NCI-H2081 treated with DMSO at 0.1 percent for 48 hours (cell line): ENCODE measurements around the gene TMEM255B.
"Not testable (repeated sequence)": the region's sequence is repeated elsewhere in the genome, so short reads cannot be mapped to it uniquely, and the experiment has no call there.

Source experiments
- DNase-seq: peaks from one replicate; lab custom pipeline; 2025; lab: John Stamatoyannopoulos, UW

Gene TMEM255B

DNA sequence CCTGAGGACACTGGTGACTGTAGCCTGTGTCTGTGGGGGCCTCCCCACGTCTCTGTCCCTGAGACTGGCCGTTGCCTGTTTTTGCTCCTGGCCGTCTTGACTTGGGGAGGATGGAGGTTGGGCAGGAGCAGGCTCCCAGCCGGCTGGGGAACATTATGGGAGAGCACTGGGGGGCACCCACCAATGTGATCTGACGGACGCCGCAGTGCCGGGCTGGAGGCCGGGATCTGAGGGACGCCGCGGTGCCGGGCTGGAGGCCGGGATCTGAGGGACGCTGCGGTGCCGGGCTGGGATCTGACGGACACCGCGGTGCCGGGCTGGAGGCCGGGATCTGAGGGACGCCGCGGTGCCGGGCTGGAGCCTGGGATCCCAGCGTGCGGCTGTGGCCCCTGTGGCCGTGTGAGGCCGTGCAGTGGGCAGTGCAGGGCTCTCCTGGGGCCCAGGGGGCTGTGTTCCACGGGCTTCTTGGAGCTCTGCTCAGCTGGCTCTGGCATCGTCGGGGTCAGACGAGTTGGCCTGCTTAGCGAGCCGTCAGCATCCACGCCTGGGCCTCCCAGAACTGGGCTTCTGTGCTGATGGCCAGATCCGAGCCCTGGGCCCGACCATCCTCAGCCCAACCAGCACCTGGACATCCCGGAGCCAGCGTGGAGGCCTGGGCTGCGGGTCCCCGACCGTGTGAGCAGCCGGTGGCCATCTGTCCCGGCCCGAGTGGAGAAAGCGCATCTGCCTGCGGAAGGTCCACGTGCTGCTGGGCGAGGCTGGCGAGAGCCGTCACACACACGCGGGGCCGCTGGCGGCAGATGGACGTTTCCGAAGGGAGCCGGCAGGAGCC is 59.0 kb downstream of the TMEM255B start:
- DNase-seq: no peak

DNA sequence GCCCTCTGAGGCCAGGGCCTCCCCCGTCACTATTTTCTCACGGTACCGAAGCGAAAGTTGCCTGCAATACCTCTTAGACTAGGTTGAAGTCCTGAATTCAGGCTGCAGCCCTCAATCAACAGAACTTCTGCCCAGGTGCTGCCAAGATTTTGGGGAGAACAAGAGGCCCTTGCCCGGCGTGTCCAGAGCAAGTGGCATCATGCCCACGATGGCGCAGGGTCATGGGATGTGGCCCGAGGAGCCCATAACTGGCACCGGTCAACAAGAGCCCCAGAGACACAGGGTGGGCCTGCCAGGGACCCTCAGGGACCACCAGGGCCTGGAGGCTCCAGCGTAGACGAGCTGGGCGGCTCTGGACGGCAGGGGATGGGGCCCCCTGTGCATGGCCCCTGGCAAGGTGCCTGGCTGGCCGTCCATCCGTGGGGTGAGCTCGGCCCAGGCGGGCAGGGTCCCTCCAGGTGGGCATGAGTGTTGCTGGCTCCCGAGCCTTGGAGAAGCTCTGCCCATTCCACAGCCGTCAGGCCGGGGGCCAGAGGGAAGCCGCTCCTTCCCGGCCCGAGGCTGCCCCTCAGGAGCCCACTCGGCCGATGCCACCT is 59.8 kb downstream of the TMEM255B start:
- DNase-seq: no peak

GRCh38 chr13:113819341-113819730 is 60.3 kb downstream of the TMEM255B start:
- no peak for DNase-seq

DNA sequence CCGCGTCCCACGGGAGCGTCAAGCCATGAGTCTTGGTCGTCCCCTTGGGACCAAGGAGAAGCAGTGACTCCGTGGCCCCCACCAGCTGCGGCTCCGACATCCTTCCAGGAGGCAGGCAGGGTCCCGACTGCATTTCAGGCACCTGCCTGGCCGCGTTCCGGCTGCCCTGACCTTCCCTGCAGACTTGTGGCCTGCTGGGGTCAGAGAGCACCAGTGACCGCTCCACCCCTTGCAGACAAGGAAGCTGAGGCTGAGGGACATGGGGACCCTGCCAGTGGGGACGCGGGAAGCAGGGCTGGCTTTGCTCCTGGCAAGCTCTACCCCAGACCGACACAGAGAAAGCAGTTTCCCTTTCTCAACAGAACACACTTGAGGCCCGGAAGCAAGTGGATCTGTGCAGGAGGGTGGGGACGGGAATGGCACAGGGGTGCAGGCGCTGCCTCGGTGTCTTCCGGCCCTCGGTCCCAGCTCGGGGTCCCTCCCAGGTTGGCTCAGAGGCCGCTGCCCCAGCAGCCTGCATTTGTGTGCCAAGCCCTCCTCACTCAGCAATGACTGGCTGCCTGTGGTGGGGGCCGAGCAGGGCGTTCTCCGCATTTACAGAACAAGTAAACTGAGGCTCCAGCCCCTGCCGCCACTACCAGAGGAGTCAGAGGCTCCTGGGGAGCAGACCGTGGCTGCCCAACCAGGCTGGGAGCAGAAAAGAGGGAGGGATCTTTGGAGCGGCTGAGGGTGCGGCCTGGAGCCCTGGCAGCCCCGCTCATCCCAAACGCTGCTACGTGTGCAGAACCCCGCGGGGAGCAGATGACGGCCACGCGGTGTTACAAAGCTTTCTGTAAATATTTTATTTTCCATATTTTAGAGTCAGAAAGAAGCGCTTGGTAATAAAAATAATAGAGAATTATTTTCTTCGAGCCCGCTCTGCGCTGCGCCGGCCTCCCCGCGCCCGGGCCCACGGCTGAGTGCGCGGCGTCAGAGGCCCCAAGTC is 61.0 kb downstream of the TMEM255B start:
- no peak for DNase-seq

GRCh38 chr13:113820813-113821651 is 62.0 kb downstream of the TMEM255B start:
- DNase-seq: no peak

DNA sequence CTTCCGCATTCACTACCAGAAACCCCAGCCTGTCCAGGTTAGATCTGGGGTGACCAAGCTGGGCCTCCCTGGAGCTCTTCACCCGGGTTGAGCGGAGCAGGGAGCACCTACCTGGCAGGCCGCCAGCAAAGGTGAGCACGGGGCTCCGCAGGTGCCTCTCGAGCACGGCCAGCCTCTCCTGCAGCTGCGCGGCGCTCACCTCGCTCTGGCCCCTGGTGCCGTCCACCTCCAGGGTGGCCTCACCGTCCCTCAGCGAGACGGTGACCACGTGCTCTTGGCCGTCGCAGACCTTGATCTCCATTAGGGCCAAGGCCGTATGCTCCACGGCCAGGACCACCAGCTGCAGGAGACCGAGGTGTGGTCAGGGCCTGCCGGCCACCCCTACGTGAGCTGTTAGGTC is 62.8 kb downstream of the TMEM255B start:
- no peak for DNase-seq

DNA sequence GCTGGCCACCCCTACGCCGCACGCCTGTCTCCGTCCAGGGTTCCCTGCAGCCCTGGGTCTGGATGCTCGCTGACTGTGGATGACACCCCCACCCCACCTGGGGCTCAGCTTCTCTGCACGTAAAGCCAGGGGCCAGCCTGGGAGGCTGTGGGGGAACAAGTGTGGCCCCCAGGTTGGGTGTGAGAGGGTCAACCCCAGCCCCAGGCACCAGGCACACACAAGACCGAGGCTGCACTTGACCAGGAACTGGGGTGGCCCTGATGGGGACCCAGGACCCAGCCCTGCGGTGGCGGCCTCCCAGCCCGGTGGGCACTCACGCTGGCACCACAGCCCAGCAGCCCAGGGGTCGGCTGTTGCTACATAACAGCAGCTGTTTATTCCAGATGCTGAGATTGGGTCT is 63.2 kb downstream of the TMEM255B start:
- no peak for DNase-seq

DNA sequence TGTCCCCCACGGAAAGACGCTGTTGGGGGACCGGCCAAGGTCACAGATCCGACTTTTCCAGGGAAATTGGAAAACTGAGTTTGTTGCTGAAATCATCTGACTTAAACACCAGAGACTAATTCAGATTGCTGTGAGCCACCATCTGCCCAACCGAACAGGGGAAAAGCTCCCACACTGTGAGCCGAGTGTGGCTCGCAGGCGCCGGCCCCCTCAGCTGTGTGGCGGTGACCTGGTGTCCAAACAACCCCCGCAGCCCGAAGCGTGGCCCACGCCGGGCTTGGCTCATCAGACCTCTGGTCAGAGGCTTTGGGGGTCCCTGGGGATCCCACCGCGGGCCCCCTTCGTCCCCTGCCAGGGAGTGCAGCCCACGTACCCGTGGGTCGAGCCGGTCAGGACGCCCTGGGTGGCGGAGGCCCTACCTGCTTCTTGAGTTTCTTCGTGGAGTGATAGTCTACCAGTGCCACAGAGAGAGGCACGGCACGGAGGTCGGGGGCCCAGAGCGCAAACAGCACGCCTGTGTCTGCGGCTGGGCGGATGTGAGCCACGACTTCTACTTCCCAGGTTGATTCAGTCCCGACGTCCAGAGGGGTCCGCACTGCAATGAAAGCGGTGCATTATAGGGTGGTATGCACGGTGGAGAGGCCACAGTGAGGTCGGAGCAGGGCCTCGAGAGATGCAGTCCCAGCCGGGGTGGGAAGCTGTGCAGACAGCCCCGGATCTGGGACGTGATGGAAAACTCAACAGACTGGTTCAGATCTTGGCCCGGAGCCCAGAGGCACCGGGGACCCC is 64.1 kb downstream of the TMEM255B start:
- no peak for DNase-seq

DNA sequence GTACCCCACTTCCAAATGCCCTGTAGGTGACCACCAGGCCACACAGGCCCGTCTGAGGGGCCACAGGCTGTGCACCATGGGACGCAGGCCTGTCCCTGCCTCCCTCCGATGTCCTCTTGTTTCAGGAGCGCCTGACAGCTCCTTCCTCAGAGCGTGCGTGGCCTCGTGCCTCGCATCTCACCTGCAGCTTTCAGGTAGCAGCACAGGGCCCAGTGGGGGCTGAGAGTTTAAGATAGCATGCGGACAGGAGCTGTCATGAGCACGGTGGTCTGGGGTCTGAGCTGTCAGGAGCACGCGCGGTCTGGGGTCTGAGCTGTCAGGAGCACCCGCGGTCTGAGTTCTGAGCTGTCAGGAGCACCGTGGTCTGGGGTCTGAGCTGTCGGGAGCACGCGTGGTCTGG is 64.7 kb downstream of the TMEM255B start:
- DNase-seq: no peak

DNA sequence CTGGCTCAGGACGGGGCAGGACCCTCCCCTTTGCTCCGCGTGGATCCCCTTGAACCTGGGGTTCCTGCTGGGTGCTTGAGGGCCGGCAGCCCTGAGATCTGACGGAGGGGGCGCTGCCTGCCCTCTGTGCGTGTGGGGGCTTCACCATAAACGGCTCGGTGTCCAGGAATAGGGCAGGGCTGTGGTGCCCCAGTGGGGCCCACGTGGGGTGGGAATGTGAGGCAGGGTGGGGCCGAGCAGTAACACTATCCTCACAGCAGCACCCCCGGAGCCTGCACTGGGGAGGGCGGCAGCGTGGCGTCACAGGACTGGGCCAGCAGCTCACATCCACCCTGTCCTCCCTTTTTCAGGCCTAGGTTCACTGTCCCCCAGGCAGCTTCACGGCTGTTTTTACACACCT is 66.8 kb downstream of the TMEM255B start:
- DNase-seq: no peak

DNA sequence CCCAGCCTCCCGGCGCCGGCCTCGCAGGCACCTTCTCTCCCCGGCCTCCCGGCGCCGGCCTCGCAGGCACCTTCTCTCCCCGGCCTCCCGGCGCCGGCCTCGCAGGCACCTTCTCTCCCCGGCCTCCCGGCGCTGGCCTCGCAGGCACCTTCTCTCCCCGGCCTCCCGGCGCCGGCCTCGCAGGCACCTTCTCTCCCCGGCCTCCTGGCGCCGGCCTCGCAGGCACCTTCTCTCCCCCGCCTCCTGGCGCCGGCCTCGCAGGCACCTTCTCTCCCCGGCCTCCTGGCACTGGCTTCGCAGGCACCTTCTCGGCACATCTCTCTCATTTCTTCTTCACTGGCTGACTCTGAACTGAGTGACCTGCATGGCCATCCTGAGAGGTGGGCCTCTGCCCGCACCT is 67.4 kb downstream of the TMEM255B start:
- DNase-seq: not testable (repeated sequence)

- no peak for DNase-seq
Observed at GRCh38 chr13:113827021-113827420, 68.0 kb downstream of the TMEM255B start.

- DNase-seq: no peak
Observed at GRCh38 chr13:113828282-113828825, 69.3 kb downstream of the TMEM255B start.

GRCh38 chr13:113830426-113830950 is 71.5 kb downstream of the TMEM255B start:
- not testable (repeated sequence) for DNase-seq

- DNase-seq: no peak
Observed at GRCh38 chr13:113831061-113831460, 72.0 kb downstream of the TMEM255B start.

- DNase-seq: no peak
Observed at GRCh38 chr13:113832205-113832604, 73.2 kb downstream of the TMEM255B start.

DNA sequence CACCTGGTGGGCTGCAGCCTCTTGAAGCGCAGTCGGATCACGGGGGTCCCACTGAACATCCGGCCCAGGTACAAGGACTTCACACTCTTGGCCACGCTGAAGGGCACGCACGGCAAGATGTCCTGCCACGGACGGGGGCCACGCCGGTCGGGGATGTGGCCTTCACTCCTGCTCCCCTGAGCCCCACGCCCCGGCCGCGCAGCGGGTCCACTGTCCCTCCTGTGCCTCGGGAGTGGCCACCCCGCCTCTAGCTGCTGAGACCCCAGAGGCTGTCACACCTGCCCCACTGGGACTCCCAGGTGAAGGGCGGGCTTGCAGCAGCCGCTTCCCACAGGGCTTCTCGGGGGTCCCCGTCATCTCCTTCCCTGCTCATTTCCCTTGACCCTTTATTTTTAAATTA is 73.6 kb downstream of the TMEM255B start:
- no peak for DNase-seq

- no peak for DNase-seq
Observed at GRCh38 chr13:113833111-113833830, 74.2 kb downstream of the TMEM255B start.

DNA sequence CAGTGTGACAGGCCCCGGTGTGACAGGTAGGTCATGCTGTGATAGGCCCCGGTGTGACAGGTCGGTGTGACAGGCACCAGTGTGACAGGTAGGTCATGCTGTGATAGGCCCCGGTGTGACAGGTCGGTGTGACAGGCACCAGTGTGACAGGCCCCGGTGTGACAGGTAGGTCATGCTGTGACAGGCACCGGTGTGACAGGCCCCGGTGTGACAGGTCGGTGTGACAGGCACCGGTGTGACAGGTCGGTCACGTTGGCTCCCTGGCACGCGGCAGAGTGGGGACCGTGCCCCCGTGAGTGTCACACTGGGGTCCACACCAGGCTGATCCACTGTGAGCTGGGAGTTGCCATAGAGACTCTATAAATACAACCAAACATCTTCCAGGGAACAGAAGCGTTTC is 75.0 kb downstream of the TMEM255B start:
- not testable (repeated sequence) for DNase-seq
